H9 (cell line): ENCODE data around the gene ASPSCR1. TPM values are rescaled to one million over a fixed set of nuclear protein-coding genes. Genes with fewer than 3 reads are reported as not detected.

Experiments used
- DNase-seq: peaks from one replicate; pipeline ENCODE4 v3.0.0-alpha.2; 2017
- H2AFZ ChIP-seq: one replicate; pipeline ENCODE4 v1.6.1; 2013; ENCODE audit warnings: mild to moderate bottlenecking, low read length, control low read depth, moderate library complexity
- H2AK5ac ChIP-seq: 2 replicates; pipeline ENCODE4 v1.6.1; 2013; ENCODE audit warnings: low read length, control low read depth, mixed read lengths; ENCODE audit not compliant: insufficient read length
- H2BK120ac ChIP-seq: one replicate; pipeline ENCODE4 v1.6.1; 2013; ENCODE audit warnings: low read depth, mild to moderate bottlenecking, low read length, control low read depth, inconsistent platforms; ENCODE audit not compliant: poor library complexity, severe bottlenecking
- H2BK12ac ChIP-seq: 2 replicates; pipeline ENCODE4 v1.6.1; 2013; ENCODE audit warnings: low read length, control low read depth, mixed read lengths, low read depth; ENCODE audit not compliant: insufficient read length
- H2BK15ac ChIP-seq: 2 replicates; pipeline ENCODE4 v1.6.1; 2013; ENCODE audit warnings: low read depth, low read length, control low read depth
- H2BK20ac ChIP-seq: one replicate; pipeline ENCODE4 v1.6.1; 2013; ENCODE audit warnings: low read depth, mild to moderate bottlenecking, low read length, control low read depth, inconsistent platforms; ENCODE audit not compliant: poor library complexity, severe bottlenecking
- H2BK5ac ChIP-seq: 2 replicates; pipeline ENCODE4 v1.6.1; 2013; ENCODE audit warnings: low read length, control low read depth, mixed read lengths; ENCODE audit not compliant: insufficient read length
- H3K14ac ChIP-seq: 2 replicates; pipeline ENCODE4 v1.6.1; 2013; ENCODE audit warnings: low read length, control low read depth; ENCODE audit not compliant: insufficient read depth
- H3K18ac ChIP-seq: 2 replicates; pipeline ENCODE4 v1.6.1; 2013; ENCODE audit warnings: low read depth, mild to moderate bottlenecking, mixed read lengths, low read length, control low read depth; ENCODE audit not compliant: insufficient read length
- H3K23ac ChIP-seq: 2 replicates; pipeline ENCODE4 v1.6.1; 2013; ENCODE audit warnings: low read length, control low read depth, mixed read lengths, low read depth; ENCODE audit not compliant: insufficient read length
- H3K23me2 ChIP-seq: 2 replicates; pipeline ENCODE4 v1.6.1; 2013; ENCODE audit warnings: low read depth, mild to moderate bottlenecking, mixed read lengths, low read length, control low read depth; ENCODE audit not compliant: insufficient read length, poor library complexity, severe bottlenecking
- H3K27ac ChIP-seq: 2 replicates; pipeline ENCODE4 v1.5.1; 2013; ENCODE audit warnings: low read length, control low read depth, mixed read lengths, low read depth; ENCODE audit not compliant: insufficient read length
- H3K27me3 ChIP-seq: 2 replicates; pipeline ENCODE4 v1.6.1; 2013; ENCODE audit warnings: low read length, control low read depth, inconsistent platforms; ENCODE audit not compliant: insufficient read depth
- H3K4ac ChIP-seq: 2 replicates; pipeline ENCODE4 v1.6.1; 2013; ENCODE audit warnings: low read depth, mild to moderate bottlenecking, control low read depth, inconsistent platforms, low read length, moderate library complexity
- H3K4me1 ChIP-seq: 2 replicates; pipeline ENCODE4 v1.6.1; 2013; ENCODE audit warnings: low read length, control low read depth, inconsistent platforms; ENCODE audit not compliant: insufficient read depth
- H3K4me2 ChIP-seq: 2 replicates; pipeline ENCODE4 v1.6.1; 2013; ENCODE audit warnings: low read length, control low read depth, mixed read lengths; ENCODE audit not compliant: insufficient read length, insufficient read depth
- H3K56ac ChIP-seq: 2 replicates; pipeline ENCODE4 v1.6.1; 2013; ENCODE audit warnings: low read depth, mild to moderate bottlenecking, mixed read lengths, low read length, control low read depth; ENCODE audit not compliant: insufficient read length
- H3K79me1 ChIP-seq: 2 replicates; pipeline ENCODE4 v1.6.1; 2013; ENCODE audit warnings: low read depth, mild to moderate bottlenecking, moderate library complexity, low read length, control low read depth, inconsistent platforms; ENCODE audit not compliant: insufficient read depth, poor library complexity, severe bottlenecking
- H3K79me2 ChIP-seq: 2 replicates; pipeline ENCODE4 v1.6.1; 2013; ENCODE audit warnings: low read length, control low read depth, inconsistent platforms; ENCODE audit not compliant: insufficient read depth
- H3K9ac ChIP-seq: 2 replicates; pipeline ENCODE4 v1.6.1; 2013; ENCODE audit warnings: low read length, control low read depth, mixed read lengths; ENCODE audit not compliant: insufficient read length; ENCODE audit errors: extremely low read depth
- H3K9me3 ChIP-seq: one replicate; pipeline ENCODE4 v1.6.1; 2013; ENCODE audit warnings: low read depth, low read length, inconsistent platforms; ENCODE audit not compliant: control insufficient read depth
- H3T11ph ChIP-seq: one replicate; pipeline ENCODE4 v1.6.1; 2013; ENCODE audit warnings: mild to moderate bottlenecking, low read length, control low read depth, inconsistent platforms
- H4K20me1 ChIP-seq: one replicate; pipeline ENCODE4 v1.6.1; 2013; ENCODE audit not compliant: control insufficient read depth, insufficient read length, insufficient read depth
- H4K5ac ChIP-seq: 2 replicates; pipeline ENCODE4 v1.6.1; 2013; ENCODE audit warnings: low read depth, mild to moderate bottlenecking, mixed read lengths, low read length, control low read depth; ENCODE audit not compliant: insufficient read length
- H4K8ac ChIP-seq: replicated peaks from 2 replicates; pipeline ENCODE4 v1.6.1; 2013; ENCODE audit warnings: low read length, control low read depth, mixed read lengths, low read depth; ENCODE audit not compliant: insufficient read length
- H4K91ac ChIP-seq: 2 replicates; pipeline ENCODE4 v1.6.1; 2013; ENCODE audit warnings: low read depth, mild to moderate bottlenecking, moderate library complexity, mixed read lengths, low read length, control low read depth; ENCODE audit not compliant: insufficient read length
- H3K27ac Mint-ChIP-seq, 3 experiments: 2 replicates in 2 of 3; 3 replicates in 1 of 3; pipeline ENCODE4 v1.8.0; 2020 to 2021; ENCODE audit warnings: mixed read lengths in 3 of 3, mild to moderate bottlenecking in 1 of 3, moderate library complexity in 1 of 3
- H3K27me3 Mint-ChIP-seq: 2 replicates; pipeline ENCODE4 v1.8.0; 2021; ENCODE audit warnings: low read depth, mild to moderate bottlenecking, moderate library complexity, mixed read lengths
- H3K36me3 Mint-ChIP-seq, 3 experiments: 2 replicates in 2 of 3; 3 replicates in 1 of 3; pipeline ENCODE4 v1.8.0; 2020 to 2021; ENCODE audit warnings: low read depth in 3 of 3, mixed read lengths in 3 of 3; ENCODE audit not compliant: insufficient read depth in 1 of 3
- H3K4me1 Mint-ChIP-seq, 2 experiments: 2 replicates each; pipeline ENCODE4 v1.8.0; 2020; ENCODE audit warnings: mixed read lengths in 2 of 2
- H3K4me3 Mint-ChIP-seq, 2 experiments: 2 replicates in 1 of 2; 3 replicates in 1 of 2; pipeline ENCODE4 v1.8.0; 2020 to 2021; ENCODE audit warnings: mild to moderate bottlenecking in 2 of 2, mixed read lengths in 2 of 2, moderate library complexity in 1 of 2
- H3K9me3 Mint-ChIP-seq, 2 experiments: 2 replicates in 1 of 2; 3 replicates in 1 of 2; pipeline ENCODE4 v1.8.0; 2020; ENCODE audit warnings: mild to moderate bottlenecking in 2 of 2, mixed read lengths in 2 of 2, moderate library complexity in 1 of 2
- CTCF ChIP-seq: fragments of 200-600 bp; sonication (generic); conservative IDR thresholded peaks from 3 replicates; pipeline ENCODE4 v1.8.0; 2021; ENCODE audit warnings: antibody characterized with exemption, mild to moderate bottlenecking
- WGBS: extraction: QIAGEN DNeasy Blood & Tissue Kit; methylation state at CpG from one replicate; pipeline ENCODE4 v1.1.7; 2013; ENCODE audit warnings: missing lambda C conversion rate, low lambda C conversion rate, mixed read lengths; ENCODE audit not compliant: insufficient read length; ENCODE audit errors: extremely low coverage; 5-methylcytosine and 5-hydroxymethylcytosine counted together
- total RNA-seq: library from RNA; stranded (reverse); gene quantifications from 2 replicates; pipeline ENCODE4 v1.2.1, GENCODE V29; 2021

The ASPSCR1 gene
- total RNA-seq, 1 experiment from 2014 or later: 50.9 TPM

DNA sequence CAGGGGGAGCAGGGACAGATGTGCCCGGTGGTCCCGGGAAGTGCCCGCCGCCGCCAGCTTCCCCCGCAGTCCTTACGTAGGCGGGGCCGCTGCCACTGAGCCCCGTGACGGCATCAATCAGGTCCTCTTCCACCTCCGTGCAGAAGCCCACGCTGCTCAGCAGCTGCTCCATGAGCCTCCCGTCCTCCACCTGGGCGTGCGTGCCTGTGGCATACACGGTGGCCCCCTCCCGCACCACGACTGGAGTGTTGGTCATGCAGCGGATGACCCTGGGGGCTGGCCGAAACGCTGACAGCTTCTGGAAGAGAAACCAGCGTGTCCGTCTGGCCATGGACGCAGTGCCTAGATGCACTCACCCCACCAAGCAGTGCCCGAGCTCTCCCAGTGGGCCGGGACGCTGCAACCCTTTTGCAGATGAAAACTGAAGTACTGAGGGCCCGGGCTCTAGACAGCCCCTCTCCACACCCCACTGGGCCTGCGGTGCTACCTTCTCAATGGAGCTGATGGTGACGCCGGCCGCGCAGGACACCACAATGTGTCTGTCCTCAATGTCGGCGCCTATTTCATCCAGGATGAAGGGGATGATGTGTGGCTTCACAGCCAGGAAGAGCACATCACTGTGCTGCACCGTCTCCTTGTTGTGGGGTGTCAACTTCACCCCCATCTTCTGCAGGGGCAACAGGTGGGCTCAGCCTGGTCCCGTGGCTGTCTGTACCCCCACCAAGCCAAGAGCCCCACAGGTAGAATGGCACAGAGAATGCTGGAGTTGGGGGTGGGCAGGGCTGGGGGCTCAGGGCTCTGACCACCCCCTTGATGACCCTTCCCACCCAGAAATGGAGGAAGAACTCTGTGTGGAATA is 42.4 kb upstream of the ASPSCR1 start:
- no peak overlapping the region for H3K4me2 ChIP-seq

More for the DNA sequence above, 42.4 kb upstream of the ASPSCR1 start:
- Histone ChIP-seq H3K4ac (no peak overlapping the region), H3K27ac (no peak overlapping the region), H3K23me2 (peaks cover 4% of the 10 kb centered on the region), H3K23ac (no peak overlapping the region), H4K8ac (no peak overlapping the region), H3K27me3 (no peaks in the 10 kb centered on the region; the same call in 1 of the 2 replicates), H3T11ph (no peak overlapping the region), H3K79me2 (peaks cover 2% of the 10 kb centered on the region; the same call in 1 of the 2 replicates), H3K56ac (no peak overlapping the region), H4K91ac (no peak overlapping the region), H3K18ac (no peak overlapping the region), H3K9ac (no peak overlapping the region), H2AFZ (no peak overlapping the region), H2BK12ac (no peak overlapping the region), H2BK15ac (no peak overlapping the region), H2BK20ac (no peak overlapping the region), H3K9me3 (no peaks in the 10 kb centered on the region), H4K5ac (no peak overlapping the region), H4K20me1 (peaks cover 4% of the 10 kb centered on the region), H2AK5ac (no peak overlapping the region), H3K4me1 (no peaks in the 10 kb centered on the region), H2BK5ac (no peak overlapping the region), H3K14ac (no peak overlapping the region), H2BK120ac (no peak overlapping the region), H3K79me1 (peaks cover 3% of the 10 kb centered on the region)
- Mint-ChIP-seq H3K27ac (no peak overlapping the region), H3K27me3 (peaks cover 33% of the 10 kb centered on the region), H3K4me1 (peaks cover 0 to 19% of the 10 kb centered on the region in 2 experiments; a peak in 2 of 4 replicates), H3K36me3 (peaks cover 3 to 32% (median 21%) of the 10 kb centered on the region in 3 experiments; a peak in 6 of 7 replicates), H3K9me3 (no peaks in the 10 kb centered on the region), H3K4me3 (peak overlapping the region; percentile 80 to 96)
- DNase-seq: no peak
- no CpG with 5 or more reads among the region's 38 CpGs for WGBS
- TF ChIP-seq CTCF: no peak
